Epithelial cell of esophagus (primary cell): ENCODE measurements around the gene SUFU.

ENCODE experiments used
- DNase-seq: peaks from one replicate; pipeline ENCODE4 v3.0.0; 2010; ENCODE audit warnings: low read depth
- H3K4me3 ChIP-seq: 2 replicates; pipeline ENCODE4 v1.5.1; 2011; ENCODE audit warnings: mild to moderate bottlenecking, low read length, control low read depth
- TF ChIP-seq, protein P1 (sequence below): IDR thresholded peaks from 2 replicates; pipeline ENCODE4 v1.5.1; 2011; ENCODE audit warnings: low read depth, mild to moderate bottlenecking, low read length, control low read depth, inconsistent platforms; ENCODE audit not compliant: insufficient read depth; ENCODE audit errors: missing control alignments

SUFU gene

DNA sequence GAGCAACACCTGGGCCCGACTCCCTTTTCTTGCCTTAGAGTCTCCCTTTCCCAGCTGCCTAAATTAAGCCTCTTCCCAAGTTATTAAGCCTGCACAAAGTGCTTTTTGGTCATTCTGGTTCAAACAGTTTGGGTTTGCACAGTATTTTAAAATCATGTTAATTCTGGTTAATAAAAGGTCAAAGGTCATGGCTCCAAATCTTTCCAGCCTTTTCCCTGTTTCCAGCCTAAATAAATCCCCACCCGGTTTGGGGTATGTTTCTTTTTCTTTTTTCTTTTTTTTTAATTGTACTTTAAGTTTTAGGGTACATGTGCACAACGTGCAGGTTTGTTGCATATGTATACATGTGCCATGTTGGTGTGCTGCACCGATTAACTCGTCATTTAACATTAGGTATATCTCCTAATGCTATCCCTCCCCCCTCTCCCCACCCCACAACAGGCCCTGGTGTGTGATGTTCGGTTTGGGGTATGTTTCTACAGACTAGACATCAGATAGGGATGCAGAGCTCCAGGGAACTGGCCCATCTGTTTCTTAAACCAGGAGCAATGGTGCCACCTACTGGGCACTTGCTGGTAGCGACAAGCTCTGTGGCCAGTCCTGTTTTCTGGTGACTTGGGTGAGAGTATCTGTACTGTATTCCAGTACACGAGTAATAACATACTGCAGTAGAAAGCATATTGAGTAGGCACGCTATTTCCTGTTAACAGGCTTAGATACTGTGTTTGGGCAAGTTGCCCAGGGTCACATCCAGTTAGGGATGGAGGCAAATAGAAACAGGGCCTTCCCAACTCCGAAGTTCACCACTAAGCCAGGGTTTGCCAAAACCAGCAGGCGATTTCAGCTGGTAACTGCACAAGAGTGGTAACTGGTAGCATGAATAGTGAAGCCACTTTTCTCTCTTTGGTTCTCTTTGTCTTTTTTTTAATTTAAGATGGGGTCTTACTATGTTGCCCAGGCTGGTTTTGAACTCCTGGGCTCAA is 80.0 kb downstream of the SUFU start:
- TF ChIP-seq, protein P1, sequence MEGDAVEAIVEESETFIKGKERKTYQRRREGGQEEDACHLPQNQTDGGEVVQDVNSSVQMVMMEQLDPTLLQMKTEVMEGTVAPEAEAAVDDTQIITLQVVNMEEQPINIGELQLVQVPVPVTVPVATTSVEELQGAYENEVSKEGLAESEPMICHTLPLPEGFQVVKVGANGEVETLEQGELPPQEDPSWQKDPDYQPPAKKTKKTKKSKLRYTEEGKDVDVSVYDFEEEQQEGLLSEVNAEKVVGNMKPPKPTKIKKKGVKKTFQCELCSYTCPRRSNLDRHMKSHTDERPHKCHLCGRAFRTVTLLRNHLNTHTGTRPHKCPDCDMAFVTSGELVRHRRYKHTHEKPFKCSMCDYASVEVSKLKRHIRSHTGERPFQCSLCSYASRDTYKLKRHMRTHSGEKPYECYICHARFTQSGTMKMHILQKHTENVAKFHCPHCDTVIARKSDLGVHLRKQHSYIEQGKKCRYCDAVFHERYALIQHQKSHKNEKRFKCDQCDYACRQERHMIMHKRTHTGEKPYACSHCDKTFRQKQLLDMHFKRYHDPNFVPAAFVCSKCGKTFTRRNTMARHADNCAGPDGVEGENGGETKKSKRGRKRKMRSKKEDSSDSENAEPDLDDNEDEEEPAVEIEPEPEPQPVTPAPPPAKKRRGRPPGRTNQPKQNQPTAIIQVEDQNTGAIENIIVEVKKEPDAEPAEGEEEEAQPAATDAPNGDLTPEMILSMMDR, result peak; percentile 84
- DNase-seq, result peak; percentile 90
- H3K4me3 ChIP-seq, result no peak overlapping the region

DNA sequence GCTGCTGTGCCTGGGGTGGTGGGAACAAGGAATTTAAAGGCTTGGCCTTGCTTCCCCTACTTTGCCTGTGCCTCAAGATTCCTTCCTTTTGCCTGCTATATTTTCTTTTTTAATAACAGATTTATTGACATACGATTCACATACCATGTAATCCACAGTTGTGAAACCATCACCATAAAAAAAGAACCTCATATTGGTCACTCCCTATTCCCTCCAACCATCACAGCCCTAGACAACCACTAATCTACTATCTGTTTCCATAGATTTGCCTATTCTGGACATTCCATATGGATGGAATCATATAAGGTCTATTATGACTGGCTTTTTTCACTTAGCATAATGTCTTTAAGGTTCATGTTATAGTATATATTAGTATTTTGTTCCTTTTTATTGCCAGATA is 81.3 kb downstream of the SUFU start:
- DNase-seq, result no peak
- no peak overlapping the region for H3K4me3 ChIP-seq
- TF ChIP-seq, protein P1, result no peak

DNA sequence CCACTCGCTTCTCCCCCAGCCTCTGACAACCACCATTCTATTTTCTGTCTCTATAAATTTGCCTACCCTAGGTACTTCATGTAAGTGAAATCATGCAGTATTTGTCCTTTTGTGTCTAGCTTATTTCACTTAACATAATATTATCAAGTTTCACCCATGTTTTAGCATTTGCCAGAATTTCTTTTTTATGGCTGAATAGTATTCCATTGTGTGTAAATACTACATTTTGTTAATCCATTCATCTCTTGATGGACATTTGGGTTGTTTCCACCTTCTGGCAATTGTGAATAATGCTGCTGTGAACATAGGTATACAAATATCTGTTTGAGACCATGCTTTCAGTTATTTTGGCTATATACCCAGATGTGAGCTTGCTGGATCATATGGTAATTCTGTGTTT is 83.1 kb downstream of the SUFU start:
- no peak for DNase-seq
- no peak overlapping the region for H3K4me3 ChIP-seq
- TF ChIP-seq, protein P1, result no peak

DNA sequence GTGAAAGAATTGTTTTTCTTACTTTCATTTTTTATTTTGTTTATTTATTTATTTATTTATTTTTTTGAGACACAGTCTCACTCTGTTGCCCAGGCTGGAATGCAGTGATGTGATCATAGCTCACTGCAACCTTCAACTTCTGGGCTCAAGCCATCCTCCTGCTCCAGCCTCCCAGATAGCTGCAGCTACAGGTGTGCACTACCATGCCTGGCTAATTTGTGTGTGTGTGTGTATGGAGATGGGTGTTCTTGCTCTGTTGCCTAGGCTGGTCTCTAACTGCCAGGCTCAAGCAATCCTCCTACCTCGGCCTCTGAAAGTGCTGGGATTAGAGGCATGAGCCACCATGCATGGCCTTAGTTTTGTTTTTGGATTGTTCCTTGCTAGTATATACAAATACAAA is 85.1 kb downstream of the SUFU start:
- TF ChIP-seq, protein P1, result no peak
- no peak overlapping the region for H3K4me3 ChIP-seq
- DNase-seq, result no peak

DNA sequence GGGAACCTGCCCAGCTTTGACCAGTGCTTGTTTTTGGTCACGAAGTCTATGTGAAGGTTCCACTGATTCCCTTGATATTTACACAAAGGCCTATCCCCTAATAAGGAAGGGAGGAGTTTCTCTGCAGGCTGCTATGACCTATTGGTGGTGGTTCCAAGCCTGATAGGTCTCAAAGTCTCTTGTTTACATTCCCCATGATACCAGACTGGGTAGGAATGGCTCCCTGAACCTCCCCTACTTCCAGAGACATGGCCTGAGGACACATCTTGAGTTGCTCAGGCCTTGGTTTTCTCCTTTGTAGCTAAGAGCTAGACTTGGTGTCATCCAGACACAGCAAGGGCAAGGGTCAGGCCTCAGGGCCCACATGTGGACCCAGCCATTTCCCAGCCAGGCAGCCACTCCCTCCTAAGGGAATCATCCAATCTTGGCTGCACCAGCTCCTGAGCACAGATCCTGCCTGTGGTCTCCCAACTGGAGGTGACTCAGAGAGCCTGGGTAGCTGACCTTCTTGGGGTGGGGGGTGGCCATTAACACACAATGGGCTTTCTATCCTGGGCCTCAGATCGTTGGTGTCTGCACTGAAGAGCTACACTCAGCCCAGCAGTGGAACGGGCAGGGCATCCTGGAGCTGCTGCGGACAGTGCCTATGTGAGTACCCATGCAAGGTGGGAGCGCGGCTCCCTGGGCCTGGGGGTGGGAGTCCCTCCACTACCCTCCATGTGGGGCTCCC is 89.5 kb downstream of the SUFU start:
- TF ChIP-seq, protein P1, result no peak
- no peak overlapping the region for H3K4me3 ChIP-seq
- DNase-seq, result no peak

DNA sequence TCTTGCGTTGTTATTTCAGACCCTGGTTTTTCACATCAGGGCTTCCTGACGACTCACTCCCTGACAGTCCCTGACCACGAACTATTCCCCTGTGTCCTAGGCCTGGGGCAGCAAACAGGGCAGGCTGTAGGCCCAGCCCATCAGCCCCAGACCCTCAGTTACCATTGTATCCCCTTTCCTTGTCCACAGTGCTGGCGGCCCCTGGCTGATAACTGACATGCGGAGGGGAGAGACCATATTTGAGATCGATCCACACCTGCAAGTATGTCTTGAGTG is 90.0 kb downstream of the SUFU start:
- H3K4me3 ChIP-seq, result no peak overlapping the region
- TF ChIP-seq, protein P1, result no peak
- DNase-seq, result no peak
